OCI-LY3 (cell line): ENCODE measurements around the gene GOLGA6C.

Experiments used
- H2AFZ ChIP-seq: fragments of 200-600, 300-600 bp; shearing (Covaris generic); 2 replicates; pipeline ENCODE4 v1.6.0; 2014; ENCODE audit warnings: antibody characterized with exemption, low read depth, low read length
- H3K27ac ChIP-seq: fragments of 200-600, 300-600 bp; sonication (generic); 2 replicates; pipeline ENCODE4 v1.5.1; 2014; ENCODE audit warnings: mild to moderate bottlenecking, low read length, moderate library complexity, mixed read lengths
- H3K27me3 ChIP-seq: fragments of 200-600, 300-600 bp; sonication (generic); 2 replicates; pipeline ENCODE4 v1.6.1; 2014; ENCODE audit warnings: low read depth, low read length, mixed read lengths
- H3K36me3 ChIP-seq: fragments of 200-600, 300-600 bp; sonication (generic); replicated peaks from 2 replicates; pipeline ENCODE3; 2014; ENCODE audit warnings: low read depth, low read length, mixed read lengths
- H3K4me1 ChIP-seq: fragments of 300-600, 200-600 bp; sonication (generic); 2 replicates; pipeline ENCODE4 v1.6.1; 2014; ENCODE audit warnings: low read length, mixed read lengths
- H3K4me2 ChIP-seq: fragments of 200-600, 300-600 bp; sonication (generic); 2 replicates; pipeline ENCODE4 v1.6.1; 2014; ENCODE audit warnings: low read length, mixed read lengths
- H3K4me3 ChIP-seq: fragments of 300-600, 200-600 bp; sonication (generic); 2 replicates; pipeline ENCODE4 v1.5.1; 2014; ENCODE audit warnings: antibody characterized with exemption, mild to moderate bottlenecking, low read length, moderate library complexity
- H3K79me2 ChIP-seq: fragments of 300-600, 200-600 bp; shearing (Covaris generic); 2 replicates; pipeline ENCODE4 v1.6.1; 2014; ENCODE audit warnings: mild to moderate bottlenecking, low read length, mixed read lengths
- H3K9ac ChIP-seq: fragments of 300-600, 200-600 bp; shearing (Covaris generic); 2 replicates; pipeline ENCODE4 v1.6.0; 2014; ENCODE audit warnings: mild to moderate bottlenecking, low read length, moderate library complexity
- H3K9me3 ChIP-seq: fragments of 200-600, 300-600 bp; shearing (Covaris generic); 2 replicates; pipeline ENCODE4 v1.6.1; 2014; ENCODE audit warnings: low read length, mixed read lengths; ENCODE audit not compliant: insufficient read depth
- H4K20me1 ChIP-seq: fragments of 200-600, 300-600 bp; sonication (generic); 2 replicates; pipeline ENCODE4 v1.6.1; 2016; ENCODE audit warnings: low read length, mixed read lengths; ENCODE audit not compliant: insufficient read depth
- EZH2phosphoT487 ChIP-seq: fragments of 200-600 bp; shearing (Covaris generic); IDR thresholded peaks from 2 replicates; pipeline ENCODE4 v1.6.1; 2018; ENCODE audit warnings: antibody characterized with exemption, mixed run types, low read depth
- TF ChIP-seq, protein P1 (sequence below): fragments of 200-600, 300-600 bp; sonication (generic); IDR thresholded peaks from 2 replicates; pipeline ENCODE4 v1.5.1; 2014; ENCODE audit warnings: antibody characterized with exemption, low read length, low read depth

Gene GOLGA6C

GRCh38 chr15:75233504-75234190 is 24.5 kb upstream of the GOLGA6C start:
- H3K4me1 ChIP-seq: no peaks in the 10 kb centered on the region
- H3K27ac ChIP-seq: no peak overlapping the region
- H3K9ac ChIP-seq: no peak overlapping the region
- peaks cover 25% of the 10 kb centered on the region for H3K27me3 ChIP-seq
- H4K20me1 ChIP-seq: no peaks in the 10 kb centered on the region
- H3K4me3 ChIP-seq: no peak overlapping the region
- no peak overlapping the region for H3K4me2 ChIP-seq
- no peaks in the 10 kb centered on the region for H3K9me3 ChIP-seq
- no peak for TF ChIP-seq EZH2phosphoT487
- TF ChIP-seq, protein P1, sequence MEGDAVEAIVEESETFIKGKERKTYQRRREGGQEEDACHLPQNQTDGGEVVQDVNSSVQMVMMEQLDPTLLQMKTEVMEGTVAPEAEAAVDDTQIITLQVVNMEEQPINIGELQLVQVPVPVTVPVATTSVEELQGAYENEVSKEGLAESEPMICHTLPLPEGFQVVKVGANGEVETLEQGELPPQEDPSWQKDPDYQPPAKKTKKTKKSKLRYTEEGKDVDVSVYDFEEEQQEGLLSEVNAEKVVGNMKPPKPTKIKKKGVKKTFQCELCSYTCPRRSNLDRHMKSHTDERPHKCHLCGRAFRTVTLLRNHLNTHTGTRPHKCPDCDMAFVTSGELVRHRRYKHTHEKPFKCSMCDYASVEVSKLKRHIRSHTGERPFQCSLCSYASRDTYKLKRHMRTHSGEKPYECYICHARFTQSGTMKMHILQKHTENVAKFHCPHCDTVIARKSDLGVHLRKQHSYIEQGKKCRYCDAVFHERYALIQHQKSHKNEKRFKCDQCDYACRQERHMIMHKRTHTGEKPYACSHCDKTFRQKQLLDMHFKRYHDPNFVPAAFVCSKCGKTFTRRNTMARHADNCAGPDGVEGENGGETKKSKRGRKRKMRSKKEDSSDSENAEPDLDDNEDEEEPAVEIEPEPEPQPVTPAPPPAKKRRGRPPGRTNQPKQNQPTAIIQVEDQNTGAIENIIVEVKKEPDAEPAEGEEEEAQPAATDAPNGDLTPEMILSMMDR: no peak
- no peaks in the 10 kb centered on the region for H3K36me3 ChIP-seq
- H3K79me2 ChIP-seq: no peaks in the 10 kb centered on the region
- no peak overlapping the region for H2AFZ ChIP-seq

DNA sequence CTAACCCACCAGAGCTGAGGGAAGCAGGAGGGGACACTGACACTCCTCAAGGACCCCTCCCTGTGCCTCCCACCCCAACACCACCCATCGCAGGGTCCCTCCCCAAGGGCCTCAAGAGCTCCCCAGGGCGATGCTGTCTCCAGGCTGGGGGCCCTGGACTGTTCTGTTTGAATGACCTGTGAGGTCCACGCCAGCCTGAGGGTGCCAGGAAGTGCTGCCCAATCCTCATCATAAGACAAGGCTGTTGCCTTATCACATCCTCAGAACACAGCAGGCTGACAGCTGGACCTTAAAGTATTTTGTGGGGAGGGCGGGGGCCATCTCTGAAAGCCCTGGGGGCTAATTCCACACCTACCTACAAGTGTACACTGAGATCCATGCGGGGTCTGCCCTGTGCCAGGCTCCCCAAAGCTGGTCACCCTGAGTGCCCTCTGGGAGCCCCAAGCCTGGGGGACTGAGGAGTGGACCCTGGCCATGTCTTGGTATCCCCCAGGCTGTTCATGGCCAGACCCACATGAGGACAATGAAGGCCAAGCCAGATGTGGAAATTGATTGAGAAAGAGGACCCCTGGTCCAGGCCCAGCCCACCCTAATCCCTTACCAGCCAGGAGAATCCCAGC is 23.8 kb upstream of the GOLGA6C start:
- Histone ChIP-seq H3K27ac (no peak overlapping the region), H3K9me3 (no peaks in the 10 kb centered on the region), H3K4me2 (no peak overlapping the region), H3K79me2 (no peaks in the 10 kb centered on the region), H3K27me3 (peaks cover 21% of the 10 kb centered on the region), H3K4me3 (no peak overlapping the region), H2AFZ (no peak overlapping the region), H3K4me1 (peaks cover 5% of the 10 kb centered on the region), H4K20me1 (no peaks in the 10 kb centered on the region), H3K9ac (no peak overlapping the region), H3K36me3 (no peaks in the 10 kb centered on the region)
- TF ChIP-seq, protein P1: no peak
- TF ChIP-seq EZH2phosphoT487: no peak

DNA sequence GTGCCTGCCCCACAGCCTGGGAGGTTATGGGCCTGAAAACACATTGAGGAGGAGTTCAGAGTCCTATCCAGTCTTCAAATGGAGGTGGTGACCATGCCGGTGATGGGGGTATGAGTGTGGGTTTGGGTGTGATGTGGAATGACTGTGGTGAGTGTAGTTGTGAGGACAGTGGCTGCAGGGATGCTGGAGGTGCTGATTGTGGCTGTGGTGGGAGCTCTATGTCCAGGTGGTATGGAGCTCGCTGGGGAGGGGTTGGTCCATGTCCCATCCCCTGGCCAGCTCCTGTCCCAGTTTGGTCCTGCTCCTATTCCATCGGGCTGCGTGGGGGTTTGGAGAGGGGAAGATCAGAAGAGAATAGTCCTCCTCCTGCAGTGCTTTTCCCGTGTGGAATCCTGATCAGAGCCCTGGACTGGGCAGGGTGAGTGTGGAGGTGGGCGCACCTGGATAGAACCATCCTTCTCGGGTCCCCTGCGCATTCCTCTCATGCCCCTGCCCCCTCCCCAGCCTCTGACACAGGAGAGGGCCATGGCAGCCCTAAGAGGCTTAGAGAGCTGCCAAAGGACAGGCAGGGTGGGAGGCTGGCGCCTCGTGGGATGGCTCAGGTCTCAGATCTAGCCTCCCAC is 23.0 kb upstream of the GOLGA6C start:
- H3K4me2 ChIP-seq: no peak overlapping the region
- H3K4me3 ChIP-seq: no peak overlapping the region
- H2AFZ ChIP-seq: no peak overlapping the region
- no peak overlapping the region for H3K9ac ChIP-seq
- H3K79me2 ChIP-seq: no peaks in the 10 kb centered on the region
- H4K20me1 ChIP-seq: no peaks in the 10 kb centered on the region
- TF ChIP-seq, protein P1: no peak
- TF ChIP-seq EZH2phosphoT487: no peak
- no peaks in the 10 kb centered on the region for H3K9me3 ChIP-seq
- peaks cover 9% of the 10 kb centered on the region for H3K4me1 ChIP-seq
- H3K36me3 ChIP-seq: no peaks in the 10 kb centered on the region
- no peak overlapping the region for H3K27ac ChIP-seq
- H3K27me3 ChIP-seq: peaks cover 21% of the 10 kb centered on the region
